ENCODE results near the gene MCTP2.

Gene MCTP2

GRCh38 chr15:94259121-94259751, 27.9 kb downstream of the MCTP2 start:
- TF ChIP-seq, protein P1, sequence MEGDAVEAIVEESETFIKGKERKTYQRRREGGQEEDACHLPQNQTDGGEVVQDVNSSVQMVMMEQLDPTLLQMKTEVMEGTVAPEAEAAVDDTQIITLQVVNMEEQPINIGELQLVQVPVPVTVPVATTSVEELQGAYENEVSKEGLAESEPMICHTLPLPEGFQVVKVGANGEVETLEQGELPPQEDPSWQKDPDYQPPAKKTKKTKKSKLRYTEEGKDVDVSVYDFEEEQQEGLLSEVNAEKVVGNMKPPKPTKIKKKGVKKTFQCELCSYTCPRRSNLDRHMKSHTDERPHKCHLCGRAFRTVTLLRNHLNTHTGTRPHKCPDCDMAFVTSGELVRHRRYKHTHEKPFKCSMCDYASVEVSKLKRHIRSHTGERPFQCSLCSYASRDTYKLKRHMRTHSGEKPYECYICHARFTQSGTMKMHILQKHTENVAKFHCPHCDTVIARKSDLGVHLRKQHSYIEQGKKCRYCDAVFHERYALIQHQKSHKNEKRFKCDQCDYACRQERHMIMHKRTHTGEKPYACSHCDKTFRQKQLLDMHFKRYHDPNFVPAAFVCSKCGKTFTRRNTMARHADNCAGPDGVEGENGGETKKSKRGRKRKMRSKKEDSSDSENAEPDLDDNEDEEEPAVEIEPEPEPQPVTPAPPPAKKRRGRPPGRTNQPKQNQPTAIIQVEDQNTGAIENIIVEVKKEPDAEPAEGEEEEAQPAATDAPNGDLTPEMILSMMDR (IDR thresholded peaks at IDR 0.05; ENCODE audit: insufficient read depth, low read depth, low read length, missing control alignments): no peak
- H3K4me3 ChIP-seq (ENCODE audit: low read depth, low read length): no peak overlapping the region
- no peak for DNase-seq (ENCODE audit: low read depth)

DNA sequence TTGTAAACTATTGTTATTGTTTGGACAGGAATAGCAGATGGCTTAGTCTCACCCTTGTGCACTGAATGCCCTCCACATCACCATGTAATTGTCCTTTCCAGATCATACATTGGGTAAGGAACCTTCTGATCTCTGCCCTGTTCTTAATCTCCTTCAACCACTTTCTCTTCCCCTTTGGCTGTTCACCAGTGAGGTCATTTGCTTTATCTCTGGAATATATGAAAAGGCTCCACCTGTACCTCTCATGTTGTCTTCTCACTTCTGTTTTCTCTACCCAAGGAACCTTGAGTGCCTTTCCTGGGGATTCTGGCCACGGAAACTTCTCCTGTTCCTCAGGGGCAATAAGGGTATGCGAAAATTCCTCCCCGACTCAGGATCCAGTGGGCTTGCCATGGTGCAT, 28.5 kb downstream of the MCTP2 start:
- DNase-seq (ENCODE audit: low read depth): no peak
- TF ChIP-seq, protein P1 (IDR thresholded peaks at IDR 0.05; ENCODE audit: insufficient read depth, low read depth, low read length, missing control alignments): no peak
- H3K4me3 ChIP-seq (ENCODE audit: low read depth, low read length): no peak overlapping the region

DNA sequence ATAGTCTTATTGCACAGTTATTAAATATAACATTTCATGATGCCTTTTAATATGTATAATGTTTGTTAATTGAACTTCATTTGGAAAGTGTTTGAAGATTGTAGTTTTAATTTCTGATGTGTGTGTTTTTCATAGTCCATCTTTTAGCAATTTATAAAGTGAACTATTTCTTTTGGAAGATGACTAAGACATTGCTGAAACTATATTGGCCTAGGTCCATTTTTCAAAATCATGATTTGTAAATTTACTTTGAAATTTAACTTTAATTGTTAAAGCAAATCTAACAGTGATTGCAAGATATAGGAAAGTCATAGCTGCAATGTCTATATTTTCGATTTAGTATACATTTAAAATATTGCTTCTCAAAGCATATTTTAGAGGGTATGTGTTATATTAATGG, 30.8 kb downstream of the MCTP2 start:
- no peak overlapping the region for H3K4me3 ChIP-seq (ENCODE audit: low read depth, low read length)
- no peak for DNase-seq (ENCODE audit: low read depth)
- TF ChIP-seq, protein P1 (IDR thresholded peaks at IDR 0.05; ENCODE audit: insufficient read depth, low read depth, low read length, missing control alignments): no peak

DNA sequence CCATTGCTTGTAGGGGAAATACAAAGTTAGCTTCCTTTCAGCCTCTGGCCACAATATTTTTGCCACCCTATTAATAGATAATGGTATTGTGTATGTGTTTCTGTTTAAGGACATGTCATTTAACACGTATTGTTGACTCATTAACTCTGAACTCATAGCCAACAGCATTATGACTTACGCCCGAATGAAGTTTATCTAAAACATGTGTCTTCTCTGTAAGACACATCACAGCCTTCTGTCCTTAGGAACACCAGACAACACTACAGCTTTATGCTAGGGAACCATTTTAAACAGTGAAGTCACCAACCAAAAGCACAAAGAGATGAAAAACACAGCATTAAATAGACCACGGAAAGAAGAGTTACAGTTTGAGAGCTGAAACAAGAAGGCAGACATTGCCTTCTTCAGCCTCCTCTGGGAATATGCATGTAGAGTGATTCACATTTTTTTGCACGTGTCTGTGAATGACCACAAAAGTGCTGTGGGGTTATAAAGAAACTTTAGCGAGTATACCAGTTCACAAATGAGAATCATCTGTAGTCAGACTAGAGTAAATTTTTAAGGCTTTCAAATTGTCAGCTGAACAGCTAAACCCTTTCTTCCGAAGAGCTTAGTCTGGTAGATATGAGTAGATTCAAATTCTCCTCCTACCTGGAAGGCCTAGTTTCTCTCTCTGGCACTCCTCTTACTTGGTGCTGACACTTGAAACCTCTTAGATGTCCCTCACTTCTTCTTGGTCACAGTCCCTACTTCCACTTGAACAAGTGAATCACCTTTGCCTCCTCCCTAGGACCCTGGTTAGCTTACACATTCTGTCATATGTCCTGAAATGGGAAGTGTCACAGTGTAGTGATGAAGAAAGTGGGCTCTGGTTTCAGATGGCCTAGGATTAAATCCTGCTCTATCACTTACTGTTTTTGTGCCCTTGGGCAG, 32.2 kb downstream of the MCTP2 start:
- H3K4me3 ChIP-seq (ENCODE audit: low read depth, low read length): no peak overlapping the region
- TF ChIP-seq, protein P1 (IDR thresholded peaks at IDR 0.05; ENCODE audit: insufficient read depth, low read depth, low read length, missing control alignments): no peak
- no peak for DNase-seq (ENCODE audit: low read depth)

GRCh38 chr15:94265009-94265408, 33.6 kb downstream of the MCTP2 start:
- no peak overlapping the region for H3K4me3 ChIP-seq (ENCODE audit: low read depth, low read length)
- TF ChIP-seq, protein P1 (IDR thresholded peaks at IDR 0.05; ENCODE audit: insufficient read depth, low read depth, low read length, missing control alignments): no peak
- DNase-seq (ENCODE audit: low read depth): no peak

DNA sequence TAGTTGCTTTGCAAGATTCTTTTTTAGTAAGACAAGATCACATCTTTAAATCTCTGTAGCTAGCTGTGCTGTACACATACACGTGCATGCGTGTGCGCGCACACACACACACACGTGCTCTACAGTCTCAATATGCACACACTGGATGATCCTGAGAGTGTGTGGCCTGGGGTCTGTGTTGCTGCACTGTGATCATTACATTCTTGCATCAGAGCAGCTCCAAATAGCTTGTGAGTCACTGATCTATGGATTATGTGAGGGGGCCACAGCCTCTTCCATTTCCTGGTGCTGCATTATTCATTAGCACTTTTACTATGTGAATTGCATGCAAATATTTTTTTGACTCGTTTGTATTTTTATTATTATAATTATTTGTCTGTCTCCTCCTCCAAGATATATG, 34.6 kb downstream of the MCTP2 start:
- DNase-seq (ENCODE audit: low read depth): no peak
- H3K4me3 ChIP-seq (ENCODE audit: low read depth, low read length): no peak overlapping the region
- TF ChIP-seq, protein P1 (IDR thresholded peaks at IDR 0.05; ENCODE audit: insufficient read depth, low read depth, low read length, missing control alignments): no peak

All from GM12865 (cell line).